Suppressor macrophage (primary cell): ENCODE results near the gene SP9.
"Not testable (repeated sequence)": the region's sequence is repeated elsewhere in the genome, so short reads cannot be mapped to it uniquely, and the experiment has no call there.

Experiments
- DNase-seq, 4 experiments: peaks; one replicate each; pipeline ENCODE4 v3.0.0-alpha.2; 2020 to 2022

The SP9 gene

DNA sequence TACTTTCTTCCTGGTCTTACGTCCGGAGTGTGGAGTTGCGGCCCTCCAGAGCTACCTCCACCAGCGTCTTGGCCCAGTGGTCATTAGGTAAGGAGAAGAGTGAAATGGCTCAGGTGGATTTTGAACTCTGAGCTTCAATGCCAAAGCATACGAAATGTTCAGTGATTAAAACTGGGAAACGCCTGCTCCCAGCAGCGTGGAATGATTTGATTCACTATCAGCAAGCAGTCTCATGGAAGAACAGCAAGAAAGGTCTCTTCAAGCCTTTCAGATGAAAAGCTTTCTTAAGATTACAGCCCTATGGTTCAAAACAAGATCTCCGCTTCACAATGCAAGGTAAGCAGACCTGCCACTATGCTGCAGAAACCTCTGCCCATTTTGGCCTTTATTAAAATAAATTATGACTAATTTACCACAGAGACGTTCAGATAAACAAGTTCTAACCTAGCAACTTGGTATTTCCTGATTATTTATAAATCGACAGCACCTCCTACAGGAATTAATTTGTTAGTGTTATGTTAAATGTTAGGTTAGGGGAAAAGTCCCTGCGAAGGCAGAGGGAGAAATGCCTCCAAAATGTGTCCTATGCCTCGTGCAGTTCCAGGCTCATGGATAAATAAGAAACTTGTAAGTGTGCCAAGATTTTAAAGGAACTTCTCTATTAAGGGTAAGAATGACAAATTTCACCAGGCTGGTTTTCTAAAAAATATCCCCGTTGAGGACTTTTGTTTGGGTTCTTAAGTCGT is 10.1 kb downstream of the SP9 start:
- peak in 2 of 4 experiments; percentile 60 for DNase-seq

DNA sequence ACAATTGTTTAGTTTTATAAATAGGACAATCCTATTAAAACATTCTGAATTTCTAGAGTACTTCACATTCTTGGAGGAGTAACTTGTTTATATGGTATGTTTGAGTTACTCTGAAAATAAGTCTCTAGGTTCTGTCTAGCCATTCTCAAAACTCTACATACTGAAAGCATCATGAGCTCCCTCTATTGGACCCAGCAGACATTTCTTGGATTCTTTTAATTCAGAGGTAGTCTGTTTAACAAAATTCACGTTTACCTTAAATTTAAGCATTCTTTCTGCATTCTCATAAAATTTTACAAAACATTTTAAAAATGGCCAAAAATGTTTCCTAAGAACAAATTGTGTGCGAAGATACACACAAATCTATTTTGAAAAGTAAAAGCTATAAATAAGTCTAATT is 15.3 kb downstream of the SP9 start:
- no peak for DNase-seq

DNA sequence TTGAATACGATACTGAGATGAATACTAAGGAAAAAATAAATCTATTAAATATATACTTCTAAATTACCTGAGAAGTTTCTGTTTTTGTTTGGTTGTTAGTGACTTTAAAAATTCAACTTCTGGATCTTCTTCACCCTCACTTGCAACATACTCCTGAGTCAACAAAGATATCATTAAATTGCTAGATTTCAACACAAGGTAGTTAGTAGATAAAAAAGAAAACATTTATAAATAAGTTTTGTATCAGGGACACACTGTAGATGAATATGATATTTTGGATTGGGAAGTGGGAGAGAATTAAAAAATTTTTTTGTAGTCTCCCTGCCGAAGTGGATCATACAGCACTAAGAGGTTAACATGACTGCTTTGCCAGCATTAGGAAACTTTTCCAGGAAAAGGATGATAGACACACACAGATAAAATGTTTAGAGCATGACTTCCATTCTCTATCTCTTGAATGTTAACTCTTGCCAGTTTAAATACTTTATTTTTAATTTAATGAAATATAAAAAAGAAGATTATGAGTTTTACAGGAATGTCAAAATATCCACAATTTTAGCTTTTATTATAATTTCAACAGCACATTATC is 15.9 kb downstream of the SP9 start:
- DNase-seq = no peak

- no peak for DNase-seq
Observed at GRCh38 chr2:174353004-174353403, 18.2 kb downstream of the SP9 start.

DNA sequence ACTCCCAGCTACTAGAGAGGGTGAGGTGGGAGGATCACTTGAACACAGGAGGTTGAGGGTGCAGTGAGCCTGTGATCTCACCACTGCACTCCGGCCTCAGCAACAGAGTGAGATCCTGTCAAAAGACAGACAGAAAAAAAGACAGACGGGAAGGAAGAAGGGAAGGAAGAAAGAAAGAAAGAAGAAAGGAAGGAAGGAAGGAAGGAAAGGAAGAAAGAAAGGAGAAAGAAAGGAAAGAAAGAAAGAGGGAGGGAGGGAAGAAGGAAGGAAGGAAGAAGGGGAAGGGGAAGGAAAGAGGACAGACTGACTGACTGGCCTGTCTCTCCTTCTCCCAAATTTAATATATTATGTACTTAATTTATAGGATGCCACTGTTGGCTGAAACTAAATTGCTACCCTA is 21.6 kb downstream of the SP9 start:
- DNase-seq = no peak

GRCh38 chr2:174359663-174360062 is 24.9 kb downstream of the SP9 start:
- DNase-seq = not testable (repeated sequence)

GRCh38 chr2:174362949-174363348 is 28.2 kb downstream of the SP9 start:
- peak in 1 of 4 experiments; percentile 11 for DNase-seq

- DNase-seq = peak; percentile 22 to 55 (median 52)
Observed at GRCh38 chr2:174363492-174364225, 28.9 kb downstream of the SP9 start.

DNA sequence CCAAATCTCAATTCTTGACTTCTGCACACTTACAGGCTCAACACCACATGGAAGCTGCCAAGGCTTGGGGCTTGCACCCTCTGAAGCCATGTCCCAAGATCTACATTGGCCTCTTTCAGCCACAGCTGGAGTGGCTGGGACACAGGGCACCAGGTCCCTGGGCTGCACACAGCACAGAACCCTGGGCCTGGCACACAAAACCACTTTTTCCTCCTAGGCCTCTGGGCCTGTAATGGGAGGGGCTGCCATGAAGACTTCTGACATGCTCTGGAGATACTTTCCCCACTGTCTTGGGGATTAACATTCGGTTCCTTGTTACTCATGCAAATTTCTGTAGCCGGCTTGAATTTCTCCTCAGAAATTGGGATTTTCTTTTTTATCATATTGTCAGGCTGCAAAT is 29.9 kb downstream of the SP9 start:
- peak in 1 of 4 experiments; percentile 16 for DNase-seq

GRCh38 chr2:174365571-174365970 is 30.8 kb downstream of the SP9 start:
- peak; percentile 58 to 81 (median 72) for DNase-seq

DNA sequence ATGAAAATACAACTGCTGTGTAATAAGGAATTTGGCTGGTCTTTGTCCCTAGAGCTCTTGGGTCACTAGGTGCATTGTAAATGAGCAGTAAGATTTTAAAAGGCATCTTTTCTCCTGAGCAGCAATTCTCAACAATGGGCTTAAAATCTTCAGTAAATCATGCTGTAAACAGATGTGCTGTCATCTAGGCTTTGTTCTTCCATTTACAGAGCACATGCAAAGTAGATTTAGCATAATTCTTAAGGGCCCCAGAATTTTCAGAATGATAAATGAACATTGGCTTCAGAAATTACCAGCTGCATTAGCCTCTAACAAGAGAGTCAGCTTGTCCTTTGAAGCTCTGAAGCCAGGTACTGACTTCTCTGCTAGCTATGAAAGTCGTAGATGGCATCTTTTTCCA is 33.9 kb downstream of the SP9 start:
- no peak for DNase-seq

GRCh38 chr2:174376967-174377366 is 42.2 kb downstream of the SP9 start:
- DNase-seq = peak; percentile 33 to 69 (median 53)

GRCh38 chr2:174383796-174384195 is 49.0 kb downstream of the SP9 start:
- peak in 2 of 4 experiments; percentile 72 to 76 for DNase-seq

- DNase-seq = no peak
Observed at GRCh38 chr2:174385201-174385600, 50.4 kb downstream of the SP9 start.
